H1 (cell line): ENCODE data around the gene CCDC71. TPM values are rescaled to one million over a fixed set of nuclear protein-coding genes. Genes with fewer than 3 reads are reported as not detected.

Experiments used
- ASH2L ChIP-seq: fragments of 200-600, 300-600 bp; sonication (generic); IDR thresholded peaks from one replicate; pipeline ENCODE4 v1.7.1; 2017; ENCODE audit warnings: low read length
- CHD1 ChIP-seq: IDR thresholded peaks from 2 replicates; pipeline ENCODE4 v1.6.1; 2012; ENCODE audit warnings: low read depth, low read length, improper control_type of control experiment
- CREB1 ChIP-seq: IDR thresholded peaks from 2 replicates; pipeline ENCODE4 v1.6.1; 2012; ENCODE audit warnings: inconsistent platforms
- NANOG ChIP-seq: IDR thresholded peaks from 2 replicates; pipeline ENCODE4 v1.6.1; 2011; ENCODE audit warnings: low read length, low read depth, mild to moderate bottlenecking, inconsistent platforms; ENCODE audit not compliant: insufficient read depth, poor library complexity, severe bottlenecking
- SIN3A ChIP-seq, 2 experiments: IDR thresholded peaks in 1 of 2; conservative IDR thresholded peaks in 1 of 2; 2 replicates each; pipeline ENCODE4 v1.6.1; 2011 to 2012; ENCODE audit warnings: low read length in 2 of 2, improper control_type of control experiment in 1 of 2, low read depth in 1 of 2, mild to moderate bottlenecking in 1 of 2
- SIRT6 ChIP-seq: IDR thresholded peaks from one replicate; pipeline ENCODE4 v1.7.1; 2012; ENCODE audit warnings: low read length, inconsistent platforms
- SRF ChIP-seq: IDR thresholded peaks from 2 replicates; pipeline ENCODE4 v1.6.1; 2011; ENCODE audit warnings: mild to moderate bottlenecking, low read depth, low read length, moderate library complexity
- polyA plus RNA-seq, 7 experiments: library from polyadenylated mRNA; depleted of rRNA in 3 of 7; stranded (reverse) in 5 of 7; unstranded in 2 of 7; fragments of >200 nt in 5 of 7; fragments of 200-250 nt in 2 of 7; gene quantifications; 1 replicate in 5 of 7; 2 replicates in 1 of 7; 4 replicates in 1 of 7; pipeline versions ENCODE4 v1.2.1 to v1.2.3, GENCODE V29; 2011 to 2013; ENCODE audit warnings: missing spikeins in 2 of 7, mixed read lengths in 2 of 7
- total RNA-seq: library from RNA; stranded (reverse); fragmentation: NEBNext Ultra II Directional; extraction: Animal tissue kit (Norgen Biotek cat#: 25700); gene quantifications from 2 replicates; pipeline ENCODE4 v1.2.1, GENCODE V29; 2021
- TF ChIP-seq, protein P1 (sequence below): fragments of 300-600 bp; sonication (generic); IDR thresholded peaks from 2 replicates; pipeline ENCODE4 v1.7.1; 2012; ENCODE audit warnings: low read length, moderate library complexity, mild to moderate bottlenecking, inconsistent platforms; ENCODE audit not compliant: insufficient replicate concordance
- TF ChIP-seq, protein P2 (sequence below): IDR thresholded peaks from 2 replicates; pipeline ENCODE4 v1.6.1; 2012; ENCODE audit warnings: low read length, inconsistent platforms
- TF ChIP-seq, protein P3 (sequence below): IDR thresholded peaks from 2 replicates; pipeline ENCODE4 v1.6.1; 2011; ENCODE audit warnings: low read depth, mild to moderate bottlenecking, low read length; ENCODE audit not compliant: insufficient read depth

The CCDC71 gene
- total and polyA plus RNA-seq, 2 of the 8 experiments (the other 6 are each of a cell fraction or from before 2014, with no cell fraction given) = 26.7 to 57.4 TPM

DNA sequence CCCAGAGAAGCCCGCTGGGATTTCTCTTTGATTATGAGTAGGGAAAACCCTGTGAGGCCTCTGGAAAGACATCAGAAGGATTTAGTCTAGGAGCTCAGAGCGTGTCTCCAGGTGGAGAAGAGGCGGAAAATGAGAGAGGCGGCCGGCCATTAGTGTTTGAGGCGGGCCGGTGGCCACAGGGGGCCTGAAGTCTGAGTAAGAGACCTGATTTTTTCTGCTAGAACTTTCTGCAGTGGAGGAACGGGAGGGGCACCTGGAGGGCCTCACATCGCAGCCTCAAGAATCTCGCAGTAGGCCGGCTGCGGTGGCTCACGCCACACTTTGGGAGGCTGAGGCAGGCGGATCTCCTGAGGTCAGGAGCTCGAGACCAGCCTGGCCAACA, 33.8 kb upstream of the CCDC71 start (continued):
- TF ChIP-seq, protein P1, sequence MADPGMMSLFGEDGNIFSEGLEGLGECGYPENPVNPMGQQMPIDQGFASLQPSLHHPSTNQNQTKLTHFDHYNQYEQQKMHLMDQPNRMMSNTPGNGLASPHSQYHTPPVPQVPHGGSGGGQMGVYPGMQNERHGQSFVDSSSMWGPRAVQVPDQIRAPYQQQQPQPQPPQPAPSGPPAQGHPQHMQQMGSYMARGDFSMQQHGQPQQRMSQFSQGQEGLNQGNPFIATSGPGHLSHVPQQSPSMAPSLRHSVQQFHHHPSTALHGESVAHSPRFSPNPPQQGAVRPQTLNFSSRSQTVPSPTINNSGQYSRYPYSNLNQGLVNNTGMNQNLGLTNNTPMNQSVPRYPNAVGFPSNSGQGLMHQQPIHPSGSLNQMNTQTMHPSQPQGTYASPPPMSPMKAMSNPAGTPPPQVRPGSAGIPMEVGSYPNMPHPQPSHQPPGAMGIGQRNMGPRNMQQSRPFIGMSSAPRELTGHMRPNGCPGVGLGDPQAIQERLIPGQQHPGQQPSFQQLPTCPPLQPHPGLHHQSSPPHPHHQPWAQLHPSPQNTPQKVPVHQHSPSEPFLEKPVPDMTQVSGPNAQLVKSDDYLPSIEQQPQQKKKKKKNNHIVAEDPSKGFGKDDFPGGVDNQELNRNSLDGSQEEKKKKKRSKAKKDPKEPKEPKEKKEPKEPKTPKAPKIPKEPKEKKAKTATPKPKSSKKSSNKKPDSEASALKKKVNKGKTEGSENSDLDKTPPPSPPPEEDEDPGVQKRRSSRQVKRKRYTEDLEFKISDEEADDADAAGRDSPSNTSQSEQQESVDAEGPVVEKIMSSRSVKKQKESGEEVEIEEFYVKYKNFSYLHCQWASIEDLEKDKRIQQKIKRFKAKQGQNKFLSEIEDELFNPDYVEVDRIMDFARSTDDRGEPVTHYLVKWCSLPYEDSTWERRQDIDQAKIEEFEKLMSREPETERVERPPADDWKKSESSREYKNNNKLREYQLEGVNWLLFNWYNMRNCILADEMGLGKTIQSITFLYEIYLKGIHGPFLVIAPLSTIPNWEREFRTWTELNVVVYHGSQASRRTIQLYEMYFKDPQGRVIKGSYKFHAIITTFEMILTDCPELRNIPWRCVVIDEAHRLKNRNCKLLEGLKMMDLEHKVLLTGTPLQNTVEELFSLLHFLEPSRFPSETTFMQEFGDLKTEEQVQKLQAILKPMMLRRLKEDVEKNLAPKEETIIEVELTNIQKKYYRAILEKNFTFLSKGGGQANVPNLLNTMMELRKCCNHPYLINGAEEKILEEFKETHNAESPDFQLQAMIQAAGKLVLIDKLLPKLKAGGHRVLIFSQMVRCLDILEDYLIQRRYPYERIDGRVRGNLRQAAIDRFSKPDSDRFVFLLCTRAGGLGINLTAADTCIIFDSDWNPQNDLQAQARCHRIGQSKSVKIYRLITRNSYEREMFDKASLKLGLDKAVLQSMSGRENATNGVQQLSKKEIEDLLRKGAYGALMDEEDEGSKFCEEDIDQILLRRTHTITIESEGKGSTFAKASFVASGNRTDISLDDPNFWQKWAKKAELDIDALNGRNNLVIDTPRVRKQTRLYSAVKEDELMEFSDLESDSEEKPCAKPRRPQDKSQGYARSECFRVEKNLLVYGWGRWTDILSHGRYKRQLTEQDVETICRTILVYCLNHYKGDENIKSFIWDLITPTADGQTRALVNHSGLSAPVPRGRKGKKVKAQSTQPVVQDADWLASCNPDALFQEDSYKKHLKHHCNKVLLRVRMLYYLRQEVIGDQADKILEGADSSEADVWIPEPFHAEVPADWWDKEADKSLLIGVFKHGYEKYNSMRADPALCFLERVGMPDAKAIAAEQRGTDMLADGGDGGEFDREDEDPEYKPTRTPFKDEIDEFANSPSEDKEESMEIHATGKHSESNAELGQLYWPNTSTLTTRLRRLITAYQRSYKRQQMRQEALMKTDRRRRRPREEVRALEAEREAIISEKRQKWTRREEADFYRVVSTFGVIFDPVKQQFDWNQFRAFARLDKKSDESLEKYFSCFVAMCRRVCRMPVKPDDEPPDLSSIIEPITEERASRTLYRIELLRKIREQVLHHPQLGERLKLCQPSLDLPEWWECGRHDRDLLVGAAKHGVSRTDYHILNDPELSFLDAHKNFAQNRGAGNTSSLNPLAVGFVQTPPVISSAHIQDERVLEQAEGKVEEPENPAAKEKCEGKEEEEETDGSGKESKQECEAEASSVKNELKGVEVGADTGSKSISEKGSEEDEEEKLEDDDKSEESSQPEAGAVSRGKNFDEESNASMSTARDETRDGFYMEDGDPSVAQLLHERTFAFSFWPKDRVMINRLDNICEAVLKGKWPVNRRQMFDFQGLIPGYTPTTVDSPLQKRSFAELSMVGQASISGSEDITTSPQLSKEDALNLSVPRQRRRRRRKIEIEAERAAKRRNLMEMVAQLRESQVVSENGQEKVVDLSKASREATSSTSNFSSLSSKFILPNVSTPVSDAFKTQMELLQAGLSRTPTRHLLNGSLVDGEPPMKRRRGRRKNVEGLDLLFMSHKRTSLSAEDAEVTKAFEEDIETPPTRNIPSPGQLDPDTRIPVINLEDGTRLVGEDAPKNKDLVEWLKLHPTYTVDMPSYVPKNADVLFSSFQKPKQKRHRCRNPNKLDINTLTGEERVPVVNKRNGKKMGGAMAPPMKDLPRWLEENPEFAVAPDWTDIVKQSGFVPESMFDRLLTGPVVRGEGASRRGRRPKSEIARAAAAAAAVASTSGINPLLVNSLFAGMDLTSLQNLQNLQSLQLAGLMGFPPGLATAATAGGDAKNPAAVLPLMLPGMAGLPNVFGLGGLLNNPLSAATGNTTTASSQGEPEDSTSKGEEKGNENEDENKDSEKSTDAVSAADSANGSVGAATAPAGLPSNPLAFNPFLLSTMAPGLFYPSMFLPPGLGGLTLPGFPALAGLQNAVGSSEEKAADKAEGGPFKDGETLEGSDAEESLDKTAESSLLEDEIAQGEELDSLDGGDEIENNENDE = no peak
- TF ChIP-seq NANOG (no peak), SIN3A (conservative IDR thresholded peaks at IDR 0.05 in 1 of 2, IDR thresholded peaks at IDR 0.05 in 1 of 2; ENCODE audit: low read depth in 1 of 2, low read length in 2 of 2) (no peak), CHD1 (no peak), SIRT6 (no peak), SRF (no peak), ASH2L (no peak), CREB1 (no peak)
- TF ChIP-seq, protein P2, sequence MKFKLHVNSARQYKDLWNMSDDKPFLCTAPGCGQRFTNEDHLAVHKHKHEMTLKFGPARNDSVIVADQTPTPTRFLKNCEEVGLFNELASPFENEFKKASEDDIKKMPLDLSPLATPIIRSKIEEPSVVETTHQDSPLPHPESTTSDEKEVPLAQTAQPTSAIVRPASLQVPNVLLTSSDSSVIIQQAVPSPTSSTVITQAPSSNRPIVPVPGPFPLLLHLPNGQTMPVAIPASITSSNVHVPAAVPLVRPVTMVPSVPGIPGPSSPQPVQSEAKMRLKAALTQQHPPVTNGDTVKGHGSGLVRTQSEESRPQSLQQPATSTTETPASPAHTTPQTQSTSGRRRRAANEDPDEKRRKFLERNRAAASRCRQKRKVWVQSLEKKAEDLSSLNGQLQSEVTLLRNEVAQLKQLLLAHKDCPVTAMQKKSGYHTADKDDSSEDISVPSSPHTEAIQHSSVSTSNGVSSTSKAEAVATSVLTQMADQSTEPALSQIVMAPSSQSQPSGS = no peak
- TF ChIP-seq, protein P3, sequence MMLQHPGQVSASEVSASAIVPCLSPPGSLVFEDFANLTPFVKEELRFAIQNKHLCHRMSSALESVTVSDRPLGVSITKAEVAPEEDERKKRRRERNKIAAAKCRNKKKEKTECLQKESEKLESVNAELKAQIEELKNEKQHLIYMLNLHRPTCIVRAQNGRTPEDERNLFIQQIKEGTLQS = no peak
